Ecto neural progenitor cell (in vitro differentiated cells): ENCODE data around the gene ABCC1.

Experiments
- DNase-seq: peaks from one replicate; pipeline ENCODE4 v3.0.0-alpha.2; 2018; ENCODE audit warnings: low spot score

The ABCC1 gene

DNA sequence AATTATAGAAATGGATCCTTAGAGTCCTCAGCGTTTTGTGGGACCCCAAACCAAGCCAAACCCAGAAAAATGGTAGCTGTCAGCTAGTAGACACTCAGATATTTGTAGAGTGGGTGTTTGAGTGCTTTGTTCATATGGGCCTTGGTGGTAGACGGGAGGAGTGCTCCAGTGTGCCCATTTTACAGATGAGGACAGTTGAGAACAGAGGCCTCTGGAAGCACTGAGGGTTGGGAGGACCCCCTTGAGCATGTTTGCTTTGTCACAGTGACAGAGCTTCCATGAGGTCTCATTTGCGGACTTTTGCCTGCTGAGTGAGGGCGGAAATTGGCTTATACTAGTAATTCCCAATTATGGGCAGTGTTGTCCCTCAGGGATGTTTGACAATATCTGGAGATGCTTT lies 162.2 kb downstream of the ABCC1 start:
- no peak for DNase-seq

DNA sequence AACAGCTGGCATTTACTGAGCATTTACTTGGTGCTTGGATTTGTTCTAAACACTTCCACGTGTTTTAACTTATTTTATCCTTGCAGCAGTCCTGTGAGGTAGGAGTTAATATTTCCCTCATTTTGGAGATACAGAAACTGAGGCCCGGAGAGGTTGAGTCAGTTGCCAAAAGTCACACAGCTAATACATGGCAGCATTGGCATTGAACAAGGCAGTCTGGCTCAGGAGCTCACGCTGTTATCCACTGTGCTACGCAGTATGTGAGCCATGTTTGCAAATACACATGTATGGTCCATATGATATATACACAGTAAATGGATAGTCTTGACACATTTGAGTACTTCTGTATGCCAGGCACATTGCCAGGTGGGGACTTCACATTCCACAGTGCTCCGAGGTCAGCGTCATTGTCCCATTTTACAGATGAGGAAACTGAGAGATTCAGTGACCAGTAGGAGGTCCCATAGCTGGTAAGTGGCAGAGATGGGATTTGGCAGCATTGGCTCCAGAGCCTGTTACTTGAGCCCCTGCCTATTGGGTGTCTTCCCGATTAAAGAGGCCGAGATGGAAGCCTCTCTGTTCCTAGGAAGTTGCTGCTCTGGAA lies 163.1 kb downstream of the ABCC1 start:
- DNase-seq, result no peak

DNA sequence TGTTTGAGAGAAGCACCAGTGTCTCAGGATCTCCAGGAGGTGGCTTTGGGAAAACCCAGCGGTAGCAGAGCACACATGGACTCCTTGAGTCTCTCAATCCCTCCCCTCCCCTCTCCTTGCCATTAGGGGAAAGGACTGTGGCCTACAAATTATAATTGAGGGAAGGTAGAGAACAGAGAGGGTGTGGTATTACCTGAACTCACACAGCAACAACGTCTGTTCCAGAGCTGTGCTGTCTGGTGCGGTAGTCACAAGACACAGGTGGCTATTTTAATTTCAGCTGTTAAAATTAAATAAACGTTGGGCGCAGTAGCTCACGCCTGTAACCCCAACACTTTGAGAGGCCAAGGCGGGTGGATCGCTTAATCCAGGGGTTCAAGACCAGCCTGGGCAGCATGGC lies 163.7 kb downstream of the ABCC1 start:
- DNase-seq, result no peak

DNA sequence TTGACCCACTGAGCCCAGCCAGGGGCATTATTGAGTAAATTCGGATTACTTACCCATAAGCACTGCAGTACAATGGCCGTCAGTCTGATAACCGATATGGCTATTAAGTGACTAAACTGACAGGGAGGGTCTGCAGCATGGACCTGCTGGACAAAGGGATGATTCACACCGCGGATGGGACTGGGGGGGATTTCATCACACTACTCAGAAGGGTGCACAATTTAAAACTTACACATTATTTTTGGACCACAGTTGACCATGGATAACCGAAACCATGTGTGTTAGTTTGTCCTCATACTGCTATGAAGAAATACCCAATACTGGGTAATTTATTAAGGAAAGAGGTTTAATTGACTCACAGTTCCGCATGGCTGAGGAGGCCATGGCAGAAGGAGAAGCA lies 167.4 kb downstream of the ABCC1 start:
- DNase-seq, result no peak

DNA sequence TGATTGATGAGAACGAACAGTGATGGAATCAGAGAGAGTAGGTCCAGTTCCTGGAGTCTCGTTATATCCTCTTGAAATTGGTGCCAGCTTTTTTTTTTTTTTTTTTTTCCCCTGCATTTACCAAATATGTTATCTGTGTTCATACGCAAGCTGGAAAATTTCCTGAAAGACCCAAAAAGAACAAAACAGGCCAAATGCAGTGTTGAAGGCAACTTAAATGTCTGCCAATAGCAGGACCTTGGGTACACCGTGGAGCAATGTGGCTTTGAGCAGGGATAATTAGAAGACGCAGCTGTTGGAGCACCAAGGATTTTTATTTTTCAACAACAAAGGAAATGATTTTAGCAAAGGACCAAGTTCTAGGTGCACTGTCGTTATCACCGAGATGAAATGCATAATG lies 168.9 kb downstream of the ABCC1 start:
- no peak for DNase-seq

DNA sequence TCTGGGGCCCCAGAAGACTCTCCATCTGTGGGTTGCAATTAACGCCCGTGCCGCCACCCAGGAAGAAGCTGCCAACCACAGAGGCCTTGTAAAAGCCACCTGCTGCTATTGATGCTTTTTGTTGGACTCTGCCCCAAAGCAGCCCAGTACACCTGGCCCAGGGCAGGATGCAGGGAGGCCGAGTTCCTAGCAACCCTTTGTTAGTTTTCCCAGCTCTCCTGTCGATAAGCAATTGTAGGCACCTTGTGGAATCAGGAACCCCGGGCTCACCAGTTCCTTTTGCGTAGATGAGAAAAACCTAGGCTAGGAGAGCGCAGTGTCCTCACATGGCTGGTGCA lies 170.6 kb downstream of the ABCC1 start:
- no peak for DNase-seq

DNA sequence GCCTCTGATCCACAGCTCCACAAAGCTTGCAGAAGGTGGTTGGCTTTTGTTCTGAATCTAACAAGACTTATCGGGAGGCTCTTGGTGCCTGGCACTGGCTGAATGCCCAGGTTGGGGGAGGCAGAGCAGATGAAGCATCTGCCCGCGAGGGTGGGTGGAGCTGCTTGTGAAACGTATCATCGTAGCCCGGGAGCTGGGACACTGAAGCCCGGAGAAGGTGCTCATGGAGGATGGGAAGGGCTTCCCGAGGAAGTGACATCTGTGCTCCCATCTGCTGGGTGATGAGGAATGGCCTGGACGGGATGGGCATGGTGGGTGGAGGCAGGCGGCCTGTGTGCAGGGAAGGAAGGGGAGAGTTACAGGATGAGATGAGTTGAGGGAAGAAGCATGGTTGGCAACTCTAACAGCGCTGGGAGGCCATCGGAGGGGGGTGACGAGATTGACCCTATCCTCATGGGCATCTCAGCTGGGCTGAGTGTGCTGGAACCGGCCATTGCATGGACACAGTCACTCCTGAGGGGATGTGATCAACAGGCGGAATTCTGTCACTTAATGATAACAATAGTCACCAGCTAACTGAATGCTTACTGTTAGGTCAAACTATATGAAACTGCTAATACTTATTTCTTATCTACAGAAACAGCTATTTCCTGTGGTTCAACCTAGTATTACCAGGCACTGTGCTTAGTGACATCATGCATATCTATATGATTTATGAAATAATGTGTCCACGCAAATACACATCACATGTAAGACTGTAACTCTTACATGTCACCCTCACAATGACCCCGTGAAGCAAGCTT lies 171.2 kb downstream of the ABCC1 start:
- DNase-seq, result no peak

DNA sequence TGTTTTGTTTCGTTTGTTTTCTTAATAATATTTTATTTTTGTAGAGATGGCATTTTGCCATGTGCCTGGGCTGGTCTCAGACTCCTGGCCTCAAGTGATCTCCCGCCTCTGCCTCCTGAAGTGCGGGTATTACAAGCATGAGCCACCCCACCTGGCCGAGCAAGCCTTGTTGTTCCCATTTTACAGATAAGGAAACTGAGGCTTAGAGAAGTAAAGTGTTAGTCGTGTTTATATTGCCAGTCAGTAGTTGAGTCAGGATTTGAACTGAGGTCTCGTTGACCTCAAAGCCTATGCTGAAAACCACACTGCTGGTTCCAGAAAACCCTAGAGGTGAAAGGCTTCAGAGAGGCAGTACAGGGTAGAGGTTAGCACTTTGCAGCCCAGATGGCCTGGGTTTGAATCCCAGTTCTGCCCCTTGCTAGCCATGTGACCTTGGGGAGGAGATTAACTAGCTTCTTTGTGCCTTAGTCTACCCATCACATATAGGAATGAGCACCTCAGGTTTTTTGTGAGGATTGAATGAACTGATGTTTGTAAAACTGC lies 171.8 kb downstream of the ABCC1 start:
- no peak for DNase-seq

DNA sequence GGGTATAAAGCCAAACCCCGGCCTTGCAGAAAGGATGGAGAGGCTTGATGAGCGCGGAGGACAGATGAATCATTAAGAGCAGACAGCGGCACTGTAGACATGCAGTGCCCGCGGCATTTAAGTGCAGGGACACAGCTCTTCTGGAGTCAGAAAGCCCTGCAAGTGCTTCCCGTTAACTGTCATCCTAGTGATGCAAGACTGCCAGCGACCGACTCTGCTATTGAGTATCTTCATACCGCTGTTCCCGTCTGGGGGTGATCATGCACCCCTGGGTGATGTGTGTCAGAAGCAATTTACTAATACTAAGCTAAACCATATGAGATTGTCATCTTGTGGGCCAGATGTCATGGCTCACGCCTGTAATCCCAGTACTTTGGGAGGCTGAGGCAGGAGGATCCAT lies 172.8 kb downstream of the ABCC1 start:
- DNase-seq, result no peak

DNA sequence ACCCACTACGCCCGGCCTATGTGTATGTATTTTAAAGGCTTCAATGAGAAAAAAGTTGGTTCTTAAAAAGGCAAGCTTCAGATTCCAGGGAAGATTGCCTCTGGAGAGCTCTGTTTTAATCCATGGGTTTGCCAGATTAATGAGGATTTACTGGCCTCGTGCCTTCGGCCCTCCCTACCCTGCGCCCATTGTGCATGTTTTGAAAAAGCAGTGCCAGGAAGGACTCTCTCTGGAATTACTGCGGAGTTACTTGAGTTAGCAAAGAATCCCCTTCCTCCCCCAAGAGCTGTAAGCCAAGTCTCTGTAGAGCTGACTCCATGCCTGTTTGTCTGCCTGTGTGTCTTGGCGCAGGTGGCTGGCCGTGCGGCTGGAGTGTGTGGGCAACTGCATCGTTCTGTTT lies 175.0 kb downstream of the ABCC1 start:
- DNase-seq, result no peak

DNA sequence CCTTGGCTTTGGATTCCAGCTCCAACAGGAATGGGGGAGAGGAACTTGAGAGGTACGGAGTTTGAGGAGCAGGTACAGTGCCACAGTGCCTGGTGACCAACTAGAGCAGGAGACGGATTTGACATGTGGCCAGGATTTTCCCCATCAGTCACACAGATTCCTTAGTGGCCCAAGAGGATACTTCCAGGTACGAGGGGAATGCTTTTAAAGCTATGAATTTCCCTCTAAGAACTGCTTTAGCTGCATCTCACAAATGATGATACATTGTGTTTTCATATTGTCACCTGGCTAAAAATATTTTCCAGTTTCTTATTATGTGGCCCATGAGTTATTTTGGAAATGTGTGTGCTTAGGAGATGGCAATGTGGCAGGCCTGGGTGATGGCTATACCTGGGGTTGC lies 175.6 kb downstream of the ABCC1 start:
- DNase-seq, result no peak

DNA sequence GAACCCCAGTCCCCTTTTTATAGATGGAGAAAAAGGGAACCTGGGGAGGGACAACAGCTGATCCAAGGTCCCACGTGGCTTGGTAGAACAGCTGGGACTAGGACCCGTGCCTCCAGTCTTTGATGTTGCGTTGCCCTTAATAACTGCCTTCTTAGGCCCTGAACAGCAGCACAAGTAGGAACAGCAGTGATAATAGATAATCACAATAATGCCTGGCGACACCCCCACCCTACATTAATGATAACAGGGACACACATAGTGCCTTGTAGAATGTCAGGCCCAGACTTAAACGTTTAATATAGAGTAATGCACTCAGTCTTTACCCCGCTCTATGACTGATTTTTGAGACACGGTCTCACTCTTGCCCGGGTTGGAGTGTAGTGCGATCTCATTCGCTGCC lies 177.5 kb downstream of the ABCC1 start:
- no peak for DNase-seq

DNA sequence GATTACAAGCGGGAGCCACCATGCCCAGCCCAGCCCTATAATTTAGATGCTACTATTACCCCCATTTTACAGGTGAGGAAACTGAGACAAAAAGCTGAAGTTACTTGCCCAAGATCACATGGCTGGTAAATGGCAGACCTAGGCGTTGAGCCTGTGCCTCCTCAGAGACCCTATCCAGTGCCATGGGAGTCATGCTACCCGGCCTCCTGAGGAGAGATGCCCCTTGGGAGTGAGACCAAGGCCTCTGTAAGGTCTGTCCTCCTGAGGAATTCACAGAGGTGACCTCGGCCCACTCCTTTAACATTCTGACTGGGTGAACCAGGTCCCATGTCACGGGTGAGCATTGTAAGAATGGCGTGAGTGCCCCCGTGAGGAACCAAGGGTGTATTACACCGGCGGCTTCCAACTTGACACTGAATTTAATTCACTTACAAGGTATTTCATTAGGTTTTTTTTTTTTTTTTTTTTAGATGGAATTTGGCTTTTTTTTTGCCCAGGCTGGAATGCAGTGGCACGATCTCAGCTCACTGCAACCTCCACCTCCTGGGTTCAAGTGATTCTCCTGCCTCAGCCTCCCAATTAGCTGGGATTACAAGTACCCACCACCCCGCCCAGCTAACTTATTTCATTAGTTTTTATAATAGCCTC lies 178.2 kb downstream of the ABCC1 start:
- peak; percentile 82 for DNase-seq

DNA sequence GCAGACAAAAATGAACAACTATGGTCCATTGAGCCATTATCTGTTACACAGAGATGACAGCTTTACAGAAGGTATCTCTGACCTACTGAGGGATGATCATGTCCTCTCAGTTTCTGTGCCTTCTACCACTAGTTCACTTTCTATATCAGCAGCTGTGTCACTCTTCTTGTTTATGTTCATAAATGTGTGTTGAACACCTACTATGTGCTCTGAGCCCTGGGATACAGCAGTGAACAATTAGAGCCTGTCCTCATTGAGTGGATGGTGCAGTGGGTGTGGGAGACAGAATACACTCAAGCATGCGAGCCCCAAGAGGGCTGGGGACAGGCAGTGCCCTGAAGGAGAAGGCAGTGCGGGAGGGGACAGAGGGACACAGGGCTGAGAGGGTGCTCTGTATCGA lies 181.8 kb downstream of the ABCC1 start:
- no peak for DNase-seq

DNA sequence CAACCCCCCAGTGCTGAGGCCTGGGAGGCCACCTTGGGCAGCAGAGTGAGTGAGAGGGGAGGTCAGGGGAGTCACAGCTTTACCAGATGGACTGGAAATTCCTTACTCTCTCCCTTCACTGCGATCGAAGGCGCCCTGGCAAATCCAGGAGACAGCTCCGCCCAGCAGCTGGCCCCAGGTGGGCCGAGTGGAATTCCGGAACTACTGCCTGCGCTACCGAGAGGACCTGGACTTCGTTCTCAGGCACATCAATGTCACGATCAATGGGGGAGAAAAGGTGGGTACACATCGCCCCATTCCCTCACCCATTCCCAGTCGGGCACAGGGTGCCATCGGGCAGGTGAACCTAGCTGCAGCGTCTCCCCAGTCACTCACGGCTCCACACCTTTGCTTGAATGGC lies 182.2 kb downstream of the ABCC1 start:
- no peak for DNase-seq

DNA sequence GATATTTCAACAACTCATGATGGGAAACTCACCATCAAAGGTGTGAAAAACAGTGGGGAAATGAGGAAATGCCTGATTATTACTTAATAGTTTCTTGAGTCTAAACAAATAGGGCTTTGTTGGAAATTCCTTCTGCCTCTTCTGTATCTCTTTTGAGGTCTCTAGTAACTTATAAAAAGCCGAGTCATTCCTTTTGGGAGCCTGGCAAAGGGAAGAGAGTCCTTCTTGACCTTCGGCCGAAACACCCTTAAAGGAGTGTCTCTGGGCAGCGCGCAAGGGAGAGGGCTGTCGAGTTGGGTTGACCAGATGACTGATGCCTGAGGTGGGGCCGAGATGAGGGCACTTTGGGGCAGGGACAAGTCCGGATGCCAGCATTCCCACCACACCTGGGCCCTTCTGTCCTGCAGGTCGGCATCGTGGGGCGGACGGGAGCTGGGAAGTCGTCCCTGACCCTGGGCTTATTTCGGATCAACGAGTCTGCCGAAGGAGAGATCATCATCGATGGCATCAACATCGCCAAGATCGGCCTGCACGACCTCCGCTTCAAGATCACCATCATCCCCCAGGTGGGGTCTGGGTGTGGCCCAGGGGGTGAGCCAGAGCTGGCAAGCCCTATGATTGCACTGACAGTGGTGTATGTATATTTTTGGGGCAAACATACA lies 184.7 kb downstream of the ABCC1 start:
- no peak for DNase-seq

DNA sequence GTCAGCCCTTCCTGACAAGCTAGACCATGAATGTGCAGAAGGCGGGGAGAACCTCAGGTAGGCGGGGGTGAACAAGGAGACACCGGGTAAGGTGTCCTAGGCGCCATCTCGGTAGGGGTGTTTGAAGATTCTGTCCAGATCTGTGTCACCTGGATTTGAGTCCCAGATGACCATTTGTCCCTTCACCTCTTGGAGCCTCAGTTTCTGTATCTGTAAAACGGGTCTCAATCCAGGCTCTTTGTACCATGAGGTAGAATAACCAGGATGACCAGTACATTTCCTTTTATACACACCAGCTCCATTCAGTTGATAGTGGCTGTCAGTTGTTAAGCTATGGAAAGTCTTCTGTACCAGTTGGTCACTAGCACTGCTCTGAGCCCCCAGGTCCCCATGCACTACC lies 187.2 kb downstream of the ABCC1 start:
- no peak for DNase-seq

DNA sequence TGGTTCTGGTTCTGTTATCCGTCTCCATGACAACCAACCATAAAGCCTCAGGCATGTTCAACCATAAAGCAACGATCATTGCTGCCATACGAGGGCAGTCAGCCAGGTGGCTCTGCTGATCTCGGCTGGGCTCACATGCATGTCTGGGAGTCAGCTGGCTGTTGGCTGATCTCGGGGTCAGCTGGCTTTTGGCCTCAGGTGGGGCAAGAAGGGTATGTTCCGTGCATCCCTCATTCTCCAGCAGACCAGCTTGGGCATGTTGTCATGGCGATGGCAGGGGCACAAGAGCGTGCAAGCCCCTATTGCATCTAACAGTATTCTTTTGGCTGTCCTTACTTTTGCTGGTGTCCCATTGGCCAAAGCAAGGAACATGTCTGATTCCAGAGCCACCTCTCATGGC lies 187.7 kb downstream of the ABCC1 start:
- no peak for DNase-seq

DNA sequence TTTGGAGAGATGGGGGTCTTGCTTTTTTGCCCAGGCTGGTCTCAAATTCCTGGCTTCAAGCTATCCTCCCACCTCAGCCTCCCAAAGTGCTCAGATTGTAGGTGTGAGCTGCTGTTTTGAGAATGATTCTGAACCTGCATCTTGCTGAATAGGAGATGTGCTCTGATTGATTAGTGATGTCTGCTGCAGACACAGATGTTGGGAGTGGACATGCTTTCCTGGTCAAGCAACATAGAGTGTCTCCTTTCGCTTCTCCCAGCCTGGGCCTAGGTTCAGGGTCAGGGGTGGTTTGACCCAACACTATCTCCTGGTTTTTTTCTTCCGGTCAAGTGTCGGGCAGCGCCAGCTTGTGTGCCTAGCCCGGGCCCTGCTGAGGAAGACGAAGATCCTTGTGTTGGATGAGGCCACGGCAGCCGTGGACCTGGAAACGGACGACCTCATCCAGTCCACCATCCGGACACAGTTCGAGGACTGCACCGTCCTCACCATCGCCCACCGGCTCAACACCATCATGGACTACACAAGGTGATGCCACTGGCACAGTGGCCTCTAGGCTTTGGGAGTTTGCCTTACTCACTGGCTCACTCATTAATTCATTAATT lies 188.7 kb downstream of the ABCC1 start:
- DNase-seq, result no peak

DNA sequence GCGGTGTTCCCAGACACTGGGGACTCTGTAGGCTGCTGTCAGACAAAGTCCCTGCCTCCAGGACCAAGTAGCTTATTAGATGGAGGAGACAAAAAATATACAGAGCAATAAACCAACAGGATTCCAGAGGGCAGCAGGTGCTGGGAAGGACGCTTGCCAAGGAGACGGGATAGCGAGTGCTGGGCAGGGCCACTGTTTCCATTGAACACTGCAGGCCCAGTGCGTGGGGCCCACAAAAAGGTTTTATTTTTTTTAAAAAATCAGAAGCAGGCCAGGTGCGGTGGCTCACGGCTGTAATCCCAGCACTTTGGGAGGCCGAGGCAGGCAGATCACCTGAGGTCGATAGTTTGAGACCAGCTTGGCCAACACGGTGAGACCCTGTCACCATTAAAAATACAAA lies 189.6 kb downstream of the ABCC1 start:
- no peak for DNase-seq

DNA sequence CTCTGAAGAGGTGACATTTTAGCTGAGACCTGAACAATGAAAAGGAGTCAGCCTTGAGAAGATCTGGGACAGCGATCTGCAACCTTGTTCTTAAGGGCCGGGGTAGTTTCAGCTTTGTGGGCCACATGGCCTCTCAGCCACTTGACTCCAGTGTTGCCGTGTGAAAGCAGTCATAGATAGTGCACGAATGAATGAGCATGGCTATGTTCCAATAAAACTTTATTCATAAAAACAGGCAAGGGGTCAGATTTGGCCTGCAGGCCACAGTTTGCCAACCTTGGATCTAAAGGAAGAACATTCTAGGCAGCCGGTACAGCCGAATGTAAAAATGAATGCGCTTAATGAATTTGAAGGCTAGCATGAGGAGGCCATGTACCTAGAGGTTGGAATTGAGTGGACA lies 190.4 kb downstream of the ABCC1 start:
- no peak for DNase-seq

DNA sequence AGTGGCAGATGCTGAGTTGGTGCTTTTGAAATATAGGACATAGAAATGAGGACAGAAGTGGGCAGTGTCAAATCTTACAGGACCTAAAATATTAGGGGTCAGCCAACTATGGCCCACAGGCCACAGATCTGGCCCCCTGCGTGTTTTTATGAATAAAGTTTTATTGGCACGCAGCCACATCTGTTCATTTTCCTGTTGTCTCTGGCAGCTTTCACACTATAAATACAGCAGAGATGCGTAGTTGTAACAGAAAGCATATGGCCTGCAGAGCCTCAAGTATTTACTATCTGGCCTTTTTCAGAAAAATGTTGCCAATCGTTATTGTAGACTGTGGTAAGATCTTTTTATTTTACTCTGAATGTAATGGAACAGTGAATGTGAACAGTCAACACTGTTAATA lies 191.1 kb downstream of the ABCC1 start:
- DNase-seq, result no peak

DNA sequence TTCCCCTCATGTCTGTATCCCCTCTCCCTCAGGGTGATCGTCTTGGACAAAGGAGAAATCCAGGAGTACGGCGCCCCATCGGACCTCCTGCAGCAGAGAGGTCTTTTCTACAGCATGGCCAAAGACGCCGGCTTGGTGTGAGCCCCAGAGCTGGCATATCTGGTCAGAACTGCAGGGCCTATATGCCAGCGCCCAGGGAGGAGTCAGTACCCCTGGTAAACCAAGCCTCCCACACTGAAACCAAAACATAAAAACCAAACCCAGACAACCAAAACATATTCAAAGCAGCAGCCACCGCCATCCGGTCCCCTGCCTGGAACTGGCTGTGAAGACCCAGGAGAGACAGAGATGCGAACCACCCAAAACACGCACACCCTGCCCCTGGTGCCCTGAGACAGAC lies 191.7 kb downstream of the ABCC1 start:
- DNase-seq, result no peak
